Stimulated activated CD8-positive, alpha-beta memory T cell treated with anti-CD3 and anti-CD28 coated beads, Interleukin-7, amount 100 ng/mL, for 24 hours (primary cell): ENCODE data around the gene NUDT1.

Source experiments
- DNase-seq: peaks from one replicate; pipeline ENCODE4 v3.0.0-alpha.2; 2020; ENCODE audit warnings: low read depth

Gene NUDT1

GRCh38 chr7:2205036-2205780, 36.8 kb upstream of the NUDT1 start:
- no peak for DNase-seq

DNA sequence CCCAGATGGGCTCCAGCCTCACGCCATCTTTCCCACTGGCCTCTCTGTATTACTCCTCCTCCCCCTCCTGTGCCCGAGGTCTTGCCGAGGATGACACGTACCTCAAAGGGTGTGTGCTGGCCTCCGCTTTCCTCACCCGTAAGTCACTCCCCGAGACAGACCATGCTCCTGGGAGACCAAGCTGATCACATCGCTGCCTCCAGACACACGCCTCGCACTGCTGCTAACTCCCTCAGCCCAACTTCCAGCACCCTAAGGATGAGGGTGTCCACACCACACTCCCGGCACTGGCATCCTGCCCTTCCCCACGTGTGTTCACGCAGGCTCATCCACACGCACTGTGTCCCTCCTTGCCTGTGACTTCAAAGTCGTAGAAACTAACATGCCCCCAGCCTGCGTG, 33.3 kb upstream of the NUDT1 start:
- no peak for DNase-seq

DNA sequence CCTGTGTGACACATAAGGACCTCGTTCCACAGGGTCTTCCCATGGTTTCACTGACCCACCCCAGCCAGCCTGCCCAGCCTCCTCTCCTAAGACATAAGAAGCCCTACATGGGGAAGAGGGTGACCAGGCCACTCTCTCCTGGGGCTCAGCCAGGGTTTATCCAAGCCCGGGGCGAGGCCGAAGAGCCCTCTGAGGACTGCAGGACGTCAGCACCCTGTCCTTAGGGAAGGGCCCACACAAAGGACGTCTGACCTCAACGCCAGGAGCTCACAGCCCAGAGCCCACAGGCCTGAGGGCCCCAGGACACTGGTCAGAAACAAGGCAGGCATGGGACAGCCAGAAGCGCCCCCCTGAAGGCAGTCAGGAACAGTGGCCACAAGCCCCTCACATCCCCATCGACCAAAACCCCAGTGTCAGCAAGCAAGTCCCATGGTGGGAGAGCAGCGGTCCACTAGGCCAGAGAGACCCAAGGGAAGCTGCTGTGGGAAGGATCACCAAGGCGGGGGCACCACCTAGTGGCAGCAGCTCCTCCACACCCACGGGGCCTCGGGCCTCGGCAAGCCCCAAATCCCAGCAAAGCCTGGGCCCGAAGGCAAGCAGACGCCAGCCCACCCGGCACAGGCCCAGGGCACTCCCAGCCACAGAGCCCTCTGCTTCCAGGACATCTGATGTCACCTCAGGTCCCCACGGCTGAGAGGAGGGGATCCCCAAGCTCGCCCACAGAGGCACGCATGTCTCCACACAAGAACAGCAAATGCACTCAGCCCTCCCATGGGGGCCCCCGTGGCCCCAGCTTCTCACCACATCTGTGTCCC, 32.7 kb upstream of the NUDT1 start:
- peak; percentile 4 for DNase-seq

- no peak for DNase-seq
These were observed 32.1 kb upstream of the NUDT1 start for GRCh38 chr7:2209961-2210323.

GRCh38 chr7:2210551-2211258, 31.3 kb upstream of the NUDT1 start:
- no peak for DNase-seq

DNA sequence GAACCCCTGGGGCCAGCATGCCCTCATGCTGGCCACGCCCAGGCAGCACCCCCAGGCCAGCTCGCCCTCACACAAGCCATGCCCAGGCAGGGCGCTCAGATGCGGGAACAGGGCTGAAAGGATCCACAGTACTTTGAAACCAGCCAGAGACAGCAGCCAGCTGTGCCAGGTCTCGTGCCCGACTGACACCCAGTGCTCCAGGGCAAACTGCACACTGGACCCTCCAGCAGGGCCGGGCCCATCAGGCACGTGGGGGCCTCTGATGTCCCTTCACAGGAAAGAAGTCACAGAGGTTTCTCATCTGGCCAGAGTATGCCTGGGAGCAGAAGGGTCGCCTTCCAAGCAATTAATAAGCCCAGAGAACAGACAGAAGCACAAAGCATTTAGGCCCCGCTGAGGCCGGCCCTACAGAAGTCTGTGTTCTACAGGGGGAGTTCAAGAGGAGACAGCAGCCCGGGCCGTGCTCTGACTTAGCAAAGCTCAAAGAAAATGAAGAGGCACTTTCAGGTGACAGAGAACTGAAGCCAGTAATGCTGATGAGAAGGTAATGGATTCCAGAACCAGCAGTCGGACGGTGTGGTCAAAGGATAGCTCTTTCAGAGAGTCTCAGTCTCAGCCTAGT, 30.7 kb upstream of the NUDT1 start:
- no peak for DNase-seq

DNA sequence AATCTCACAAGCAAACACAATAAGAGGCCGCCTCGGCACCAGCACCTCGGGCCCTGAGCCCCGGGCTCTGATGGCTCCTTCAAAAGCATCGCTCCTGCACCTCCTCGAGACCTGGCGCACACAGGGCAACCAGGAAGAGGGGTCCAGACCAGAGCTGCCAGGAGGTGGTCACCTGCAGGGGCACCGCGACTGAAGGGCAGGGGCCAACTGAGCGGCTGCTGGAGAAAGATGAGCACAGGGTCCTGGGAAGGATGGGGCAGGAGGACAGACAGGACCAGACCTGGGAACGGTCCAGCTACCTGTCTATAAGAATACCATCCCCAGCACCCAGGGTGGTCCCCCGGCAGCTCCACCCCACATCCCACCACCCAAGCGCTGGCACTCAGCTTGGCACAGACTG, 30.1 kb upstream of the NUDT1 start:
- DNase-seq = no peak

GRCh38 chr7:2212906-2213305, 29.1 kb upstream of the NUDT1 start:
- DNase-seq = no peak

DNA sequence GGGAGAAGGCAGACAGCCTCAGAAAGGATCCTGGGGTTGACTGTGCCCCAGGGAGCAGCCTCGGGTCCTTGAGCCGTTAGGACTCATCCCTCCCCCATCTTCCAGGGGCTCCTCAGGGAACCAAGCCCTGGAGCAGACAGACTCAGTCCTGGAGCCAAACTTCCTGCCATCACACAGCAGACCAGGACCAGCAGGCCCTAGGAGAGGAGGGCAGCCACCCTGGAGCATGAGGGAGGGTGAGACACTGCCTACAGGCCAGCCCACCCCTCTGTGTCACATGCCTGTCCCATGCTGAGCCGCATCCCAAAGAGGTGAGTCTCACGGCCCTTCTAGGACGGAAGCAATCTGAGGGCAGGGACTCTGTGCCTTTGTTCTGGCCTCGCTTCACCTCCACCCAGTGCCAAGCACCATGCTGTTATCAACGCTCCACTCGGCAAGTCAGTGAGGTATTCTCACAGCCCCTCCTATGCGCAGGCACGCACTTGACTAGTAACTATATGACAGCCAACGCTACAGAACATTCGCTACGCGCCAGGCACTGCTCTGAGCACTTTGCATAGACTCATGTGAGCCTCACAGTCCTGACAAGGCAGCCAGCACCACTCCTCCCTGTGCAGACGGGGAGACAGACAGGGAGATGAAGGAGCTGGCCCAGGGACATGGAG, 28.3 kb upstream of the NUDT1 start:
- DNase-seq = no peak

DNA sequence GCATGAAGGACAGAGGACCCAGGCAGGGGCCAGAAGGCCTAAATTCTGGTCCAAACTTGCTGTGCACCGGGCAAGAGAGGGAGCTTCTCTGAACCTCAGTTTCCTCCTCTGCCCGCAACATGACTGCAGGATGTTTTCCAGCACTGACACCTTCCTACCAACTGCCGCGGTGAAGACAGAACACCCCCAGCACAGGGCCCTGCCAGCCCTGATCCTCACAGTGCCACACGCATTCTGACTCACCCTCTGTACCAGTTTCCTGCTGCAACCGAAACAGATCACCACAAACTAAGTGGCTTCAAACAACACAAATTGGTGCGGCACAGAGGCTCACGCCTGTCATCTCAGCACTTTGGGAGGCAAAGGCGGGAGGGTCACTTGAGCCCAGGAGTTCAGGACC, 27.4 kb upstream of the NUDT1 start:
- no peak for DNase-seq

DNA sequence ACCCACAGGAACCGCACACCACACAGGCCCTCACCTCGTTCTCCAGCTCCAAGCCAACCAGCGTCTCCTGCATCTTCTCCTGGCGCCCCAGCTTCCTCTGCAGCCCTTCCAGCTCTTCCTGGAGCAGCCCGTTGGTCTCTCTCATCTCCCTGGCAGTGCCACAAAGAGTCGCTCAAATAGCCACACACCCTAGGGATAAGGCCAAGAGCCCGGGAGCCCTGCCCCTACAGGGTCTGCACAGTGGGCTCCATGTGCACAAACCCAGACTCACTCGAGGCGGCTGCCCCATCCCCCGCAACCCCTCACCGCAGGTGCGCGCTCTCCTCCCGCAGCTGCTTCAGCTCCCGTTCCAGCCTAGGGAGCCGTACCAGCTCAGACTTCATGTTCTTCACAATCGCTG, 26.2 kb upstream of the NUDT1 start:
- DNase-seq = no peak

GRCh38 chr7:2217206-2217605, 24.8 kb upstream of the NUDT1 start:
- DNase-seq = no peak

- no peak for DNase-seq
These were observed 24.1 kb upstream of the NUDT1 start for GRCh38 chr7:2217716-2218443.

GRCh38 chr7:2218444-2218785, 23.6 kb upstream of the NUDT1 start:
- no peak for DNase-seq

DNA sequence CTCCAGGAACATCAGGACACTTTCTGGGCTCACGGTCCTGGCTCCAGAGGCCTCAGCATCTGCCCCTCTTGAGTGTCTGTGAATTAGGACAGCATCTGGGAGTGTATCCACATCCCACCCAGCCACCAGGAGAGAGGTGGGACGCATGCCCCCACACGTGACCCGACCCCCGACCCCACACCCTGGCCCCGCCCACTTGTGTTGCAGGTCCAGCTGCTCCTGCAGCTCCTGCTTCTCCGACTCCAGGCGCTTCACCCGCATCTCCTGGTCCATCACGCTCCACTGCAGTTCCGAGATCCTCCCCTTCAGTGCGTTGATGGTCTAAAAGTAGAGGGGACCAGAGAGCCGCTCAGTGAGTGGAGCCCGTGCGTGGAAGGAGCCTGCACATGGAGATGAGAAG, 22.9 kb upstream of the NUDT1 start:
- no peak for DNase-seq

GRCh38 chr7:2219606-2220005, 22.4 kb upstream of the NUDT1 start:
- DNase-seq = no peak

- DNase-seq = no peak
These were observed 22.0 kb upstream of the NUDT1 start for GRCh38 chr7:2220030-2220429.

GRCh38 chr7:2220506-2220905, 21.5 kb upstream of the NUDT1 start:
- DNase-seq = no peak

- no peak for DNase-seq
These were observed 21.1 kb upstream of the NUDT1 start for GRCh38 chr7:2220954-2221353.

GRCh38 chr7:2222516-2222915, 19.5 kb upstream of the NUDT1 start:
- no peak for DNase-seq

DNA sequence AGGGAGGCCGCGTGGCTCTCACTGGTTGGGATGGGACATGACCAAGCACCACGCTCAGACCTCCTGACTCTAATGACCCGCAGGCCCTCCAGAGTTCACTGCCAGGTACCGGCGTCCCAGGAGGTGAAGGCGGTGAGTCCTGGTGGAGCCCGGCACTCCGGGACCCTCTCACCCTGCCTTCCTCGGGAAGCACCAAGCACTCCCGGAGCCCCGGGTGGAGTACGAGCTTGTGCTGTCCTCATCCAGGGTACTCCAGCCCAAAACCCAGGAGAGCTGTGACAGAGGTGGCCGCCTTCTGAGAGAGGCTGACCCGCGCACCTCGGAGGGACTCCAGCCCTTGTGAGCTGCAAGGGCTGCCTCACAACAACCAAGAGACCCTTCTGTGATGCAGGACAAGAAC, 18.7 kb upstream of the NUDT1 start:
- DNase-seq = no peak
